ENCODE results near the gene PTGIS.

Gene PTGIS

DNA sequence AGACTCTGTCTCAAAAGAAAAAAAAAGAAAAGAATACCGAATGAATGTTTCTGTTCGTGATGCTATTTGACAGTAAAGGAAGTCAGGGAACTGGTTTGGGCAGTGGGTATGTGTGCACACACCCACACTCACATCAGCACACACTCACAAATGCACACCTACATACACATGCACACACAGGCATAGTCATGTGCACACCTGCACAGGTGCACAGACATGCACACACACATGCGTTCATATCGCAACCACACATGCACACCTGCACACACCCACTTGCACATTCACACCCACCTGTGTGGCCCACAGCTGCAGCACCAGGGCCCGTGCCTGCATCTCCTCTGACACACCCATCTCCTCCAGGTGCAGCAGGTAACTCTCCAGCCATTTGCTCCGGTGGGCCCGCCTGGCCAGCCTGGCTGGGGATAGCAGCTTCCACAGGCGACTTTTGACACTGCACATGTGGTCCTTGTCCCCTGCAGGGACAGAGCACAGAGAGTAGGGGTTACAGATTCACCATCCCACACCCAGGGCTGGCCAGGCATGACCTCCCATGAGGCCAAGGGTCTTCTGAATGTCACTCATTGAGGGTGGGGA is 44.1 kb downstream of the PTGIS start:
- no peak for DNase-seq

DNA sequence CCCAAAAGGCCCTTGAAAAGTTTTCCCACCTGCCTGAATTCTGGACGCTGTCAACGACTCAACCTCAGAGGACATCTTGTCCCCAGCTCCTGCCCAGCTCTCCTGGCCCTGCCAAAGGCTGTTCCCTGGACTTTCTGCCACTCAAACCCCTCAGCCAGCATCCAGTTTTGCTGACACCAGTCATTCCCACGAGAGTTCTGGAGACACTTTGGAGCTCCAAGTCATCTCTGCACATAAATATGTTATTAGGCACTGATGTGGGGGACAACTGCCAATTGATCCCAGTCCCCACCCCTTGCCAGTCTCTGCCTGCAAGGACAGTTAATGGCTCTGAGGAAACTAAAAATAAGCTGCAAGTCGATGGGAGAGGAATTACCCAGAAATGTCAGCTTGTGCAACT is 46.6 kb downstream of the PTGIS start:
- DNase-seq: no peak

- DNase-seq: no peak
Observed at GRCh38 chr20:49519777-49520359, 48.1 kb downstream of the PTGIS start.

GRCh38 chr20:49519212-49519712 is 48.7 kb downstream of the PTGIS start:
- no peak for DNase-seq

GRCh38 chr20:49518576-49518975 is 49.4 kb downstream of the PTGIS start:
- no peak for DNase-seq

DNA sequence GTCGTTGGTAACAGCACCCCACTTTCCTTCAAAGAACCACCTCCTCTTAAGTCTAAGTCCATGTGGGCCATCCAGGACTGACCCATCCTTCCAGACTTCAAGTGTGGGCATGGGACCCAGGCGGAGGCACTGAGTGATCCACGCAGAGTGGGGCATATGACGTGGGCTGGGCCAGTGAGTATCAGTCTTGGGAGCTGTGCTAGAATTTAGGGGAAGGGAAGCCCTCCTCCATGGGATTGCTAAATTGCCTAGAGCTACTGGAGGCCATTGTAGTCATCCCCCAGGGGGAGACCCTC is 50.2 kb downstream of the PTGIS start:
- no peak for DNase-seq

GRCh38 chr20:49516916-49517804 is 50.8 kb downstream of the PTGIS start:
- no peak for DNase-seq

DNA sequence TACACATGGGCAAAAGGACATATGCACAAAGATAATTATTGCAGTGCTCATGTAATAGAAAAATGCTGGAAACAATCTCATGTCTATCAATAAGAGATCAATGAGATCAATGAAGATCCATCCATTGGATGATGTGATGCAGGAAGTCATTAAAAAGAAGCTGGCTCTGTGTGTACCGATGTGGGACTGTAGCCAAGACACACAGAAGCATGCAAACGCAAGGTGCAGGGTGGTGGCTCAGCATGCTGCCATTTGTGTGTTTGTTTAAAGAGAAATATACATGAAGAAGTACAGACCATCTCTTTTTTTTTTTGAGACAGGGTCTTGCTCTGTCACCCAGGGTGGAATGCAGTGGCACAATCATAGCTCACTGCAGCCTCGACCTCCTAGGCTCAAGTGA is 52.4 kb downstream of the PTGIS start:
- no peak for DNase-seq

GRCh38 chr20:49513517-49513916 is 54.4 kb downstream of the PTGIS start:
- no peak for DNase-seq

DNA sequence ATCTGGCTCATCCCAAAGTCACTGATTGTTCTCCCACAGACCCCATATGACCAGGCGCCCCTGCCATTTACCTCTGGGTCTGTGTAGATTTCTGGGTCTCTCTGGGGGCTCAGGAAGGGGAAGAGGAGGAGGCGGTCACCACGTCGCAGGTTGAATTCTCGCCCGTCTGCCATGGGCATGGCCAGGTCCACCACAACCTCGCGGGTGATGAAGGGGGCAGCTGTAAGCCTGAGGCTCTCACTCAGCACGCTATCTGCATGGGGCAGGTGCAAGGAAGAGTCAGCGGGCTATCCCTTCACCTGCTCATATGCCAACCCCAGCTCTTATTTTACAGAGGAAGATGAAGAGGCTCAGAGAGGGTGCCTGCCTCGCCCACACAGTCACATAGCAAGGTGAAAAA is 54.9 kb downstream of the PTGIS start:
- DNase-seq: no peak

- DNase-seq: no peak
Observed at GRCh38 chr20:49511788-49512525, 56.0 kb downstream of the PTGIS start.

DNA sequence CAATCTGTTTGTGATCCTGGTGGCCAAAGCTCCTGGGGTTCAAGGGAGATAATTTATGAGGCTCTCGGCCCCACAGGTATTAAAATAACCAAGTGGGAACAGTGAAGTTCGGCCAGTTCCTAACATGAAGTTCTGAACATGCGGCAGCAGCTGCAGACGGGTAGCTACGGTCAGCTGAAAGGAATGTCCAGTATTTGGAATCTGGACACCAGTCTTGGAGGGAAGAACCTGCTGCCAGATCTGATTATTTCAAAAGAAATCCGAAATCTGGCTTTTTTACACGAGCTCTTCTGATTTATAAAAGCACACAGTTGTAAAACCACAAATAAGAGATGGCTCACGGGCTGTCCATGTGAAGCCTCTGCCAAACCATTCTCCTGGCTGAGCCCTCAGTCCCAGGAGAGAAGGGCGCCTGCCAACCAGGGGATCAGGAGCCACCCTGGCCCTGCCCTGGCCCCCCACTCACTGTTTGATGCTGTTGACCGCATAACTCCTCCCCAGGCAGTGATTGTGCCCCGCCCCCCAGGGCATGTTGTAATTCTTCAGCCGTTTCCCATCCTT is 57.3 kb downstream of the PTGIS start:
- no peak for DNase-seq

DNA sequence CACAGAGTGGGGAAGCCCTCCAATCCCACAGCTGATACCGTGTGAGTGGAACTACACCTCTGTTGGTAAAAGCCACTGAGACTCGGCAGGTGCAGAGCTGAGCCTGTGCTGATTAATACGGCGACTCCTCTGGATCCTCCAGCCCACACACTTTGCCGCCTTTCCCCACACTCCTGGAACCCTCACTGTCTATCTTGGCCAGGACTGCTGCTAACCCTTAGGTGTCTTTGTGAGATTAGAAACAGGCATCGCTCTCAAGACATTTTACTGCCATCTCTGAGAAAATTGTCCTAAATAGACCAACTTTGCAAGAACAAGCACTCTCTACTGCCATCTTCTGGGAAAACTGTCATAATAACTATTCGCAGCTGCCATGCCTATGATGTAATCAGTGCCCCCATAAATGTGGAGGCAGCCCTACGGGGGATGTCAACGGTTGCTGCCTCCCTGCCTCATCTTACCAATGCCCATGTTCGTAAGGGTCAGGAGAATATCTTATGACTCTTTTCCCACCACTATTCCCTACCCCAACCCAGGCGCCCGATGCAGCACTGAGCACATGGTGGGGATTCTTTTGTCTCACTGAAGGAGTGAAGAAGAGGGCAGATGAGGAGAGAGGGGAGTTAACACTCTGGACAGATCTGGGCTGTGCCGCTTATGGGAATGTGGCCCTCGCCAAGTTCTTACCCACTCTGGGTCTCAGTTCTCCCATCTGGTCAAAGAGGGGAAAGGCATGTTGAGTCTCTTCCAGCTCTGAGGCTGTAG is 59.3 kb downstream of the PTGIS start:
- peak; percentile 74 for DNase-seq

- no peak for DNase-seq
Observed at GRCh38 chr20:49507741-49508434, 60.0 kb downstream of the PTGIS start.

DNA sequence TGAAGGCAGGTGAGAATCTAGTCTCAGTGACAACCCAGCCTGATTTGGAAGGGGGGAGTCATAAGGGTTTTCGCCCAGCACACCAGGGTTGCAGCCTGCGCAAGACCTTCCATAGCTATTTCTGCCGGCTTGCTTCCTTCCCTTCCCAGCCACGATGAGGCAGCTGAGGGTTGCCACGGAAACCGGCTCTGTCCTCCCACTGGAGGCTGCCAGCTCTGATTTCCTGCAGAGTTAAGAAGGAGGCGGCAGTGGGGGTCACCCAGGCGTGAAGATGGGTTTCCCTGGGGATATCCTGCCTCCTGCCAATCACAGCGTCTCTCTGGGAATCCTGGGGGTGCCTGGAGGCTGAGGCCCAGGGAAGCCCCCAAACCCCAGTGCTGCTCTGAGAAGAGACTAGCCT is 62.4 kb downstream of the PTGIS start:
- DNase-seq: peak; percentile 8

GRCh38 chr20:49503176-49503575 is 64.8 kb downstream of the PTGIS start:
- DNase-seq: no peak

DNA sequence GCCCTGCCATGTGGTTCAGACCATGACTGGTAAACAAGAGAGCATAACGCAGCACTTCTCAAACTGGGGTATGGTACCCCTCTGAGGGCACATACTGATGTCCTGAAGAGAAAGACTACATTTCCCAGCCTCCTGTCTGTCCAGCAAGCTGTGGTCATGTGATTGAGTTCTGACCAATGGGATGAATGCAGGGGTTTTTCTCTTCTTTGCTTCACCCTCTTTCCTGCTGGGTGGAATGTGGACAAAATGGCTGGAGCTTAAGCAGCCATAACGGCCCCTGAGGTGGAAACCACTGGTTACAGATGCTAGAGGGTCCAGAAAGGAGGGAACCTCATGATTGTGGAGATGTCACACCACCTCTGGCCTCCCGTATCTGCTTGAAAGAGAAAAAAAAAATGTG is 66.0 kb downstream of the PTGIS start:
- peak; percentile 45 for DNase-seq

- DNase-seq: no peak
Observed at GRCh38 chr20:49497398-49497669, 70.6 kb downstream of the PTGIS start.

DNA sequence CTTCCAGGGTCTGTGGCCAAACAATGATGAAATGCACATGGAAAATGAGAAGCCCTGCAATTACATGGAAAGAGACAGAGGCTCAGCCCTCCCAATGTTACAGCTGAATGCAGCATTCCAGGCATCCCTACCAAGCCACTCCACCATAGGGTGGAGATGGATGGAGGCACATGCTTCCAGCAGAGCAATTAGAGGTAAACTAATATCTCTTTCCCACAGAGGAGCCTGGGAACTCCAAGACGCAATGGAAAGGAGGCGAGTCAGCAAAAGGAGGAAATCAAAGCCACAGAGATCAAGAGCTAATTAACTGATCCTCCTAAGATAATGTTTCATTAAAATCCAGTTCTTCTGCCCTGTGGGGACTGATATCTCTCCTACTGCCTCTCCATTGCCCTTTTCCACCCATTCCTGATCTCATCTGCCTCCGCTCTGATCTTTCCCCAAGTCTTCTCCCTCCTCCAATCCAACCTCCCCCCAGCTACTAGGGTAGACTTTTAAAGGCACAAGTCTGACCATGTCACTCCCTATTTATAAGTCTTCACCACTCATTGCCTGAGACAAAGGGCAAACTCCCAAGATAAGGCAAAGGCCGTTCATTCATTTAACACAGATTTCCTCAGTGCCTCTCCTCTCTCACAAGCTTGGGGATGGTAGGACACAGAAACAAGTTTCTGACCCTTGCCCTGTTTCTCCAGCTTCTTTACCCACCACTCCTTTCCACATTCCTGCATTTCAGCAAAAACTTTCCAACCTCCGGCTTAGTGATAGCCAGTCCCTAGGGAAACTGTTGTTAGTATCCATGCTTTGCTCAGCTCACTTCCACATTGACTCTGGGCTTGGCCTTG is 71.2 kb downstream of the PTGIS start:
- DNase-seq: no peak

GRCh38 chr20:49496043-49496442 is 71.9 kb downstream of the PTGIS start:
- no peak for DNase-seq

- DNase-seq: no peak
Observed at GRCh38 chr20:49490689-49491088, 77.2 kb downstream of the PTGIS start.
